Fibroblast of skin of scalp (primary cell): ENCODE measurements around the gene TMEM131L.
A peak's percentile ranks its signal among the peaks of the same experiment; 100 is the strongest.

Source experiments
- DNase-seq: peaks from one replicate; pipeline ENCODE4 v3.0.0-alpha.2; 2013

The TMEM131L gene

GRCh38 chr4:153628796-153629315 is 162.7 kb downstream of the TMEM131L start:
- DNase-seq: no peak

GRCh38 chr4:153629776-153630175 is 163.6 kb downstream of the TMEM131L start:
- no peak for DNase-seq

DNA sequence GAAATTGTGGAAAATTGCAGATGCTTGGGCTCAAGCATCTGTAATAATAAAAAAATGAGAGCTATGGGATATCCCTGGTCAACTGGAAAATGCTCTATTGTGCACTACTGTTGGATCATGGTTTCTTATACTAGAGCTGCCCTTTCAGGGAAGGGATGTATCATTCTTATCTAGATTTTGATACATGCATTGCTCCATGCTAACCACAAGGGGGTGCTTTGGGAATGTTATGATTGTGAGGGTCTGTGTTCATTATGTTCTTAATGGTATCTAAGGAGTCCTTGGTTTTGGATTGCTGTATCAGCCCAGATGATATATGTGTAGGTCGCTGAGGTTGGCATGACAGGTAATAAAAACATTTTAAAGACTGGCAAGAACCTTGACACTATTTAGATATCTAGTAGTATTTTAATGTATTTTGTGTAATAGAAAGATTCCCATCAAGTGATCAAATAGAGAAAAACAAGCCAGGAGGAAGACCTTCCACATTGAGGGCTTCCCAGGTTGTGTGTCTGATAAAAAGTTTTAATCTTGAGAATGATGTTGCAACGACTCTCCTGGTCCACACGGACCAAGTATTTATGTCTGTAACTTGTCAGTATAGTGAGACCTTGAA is 168.7 kb downstream of the TMEM131L start:
- peak; percentile 32 for DNase-seq

DNA sequence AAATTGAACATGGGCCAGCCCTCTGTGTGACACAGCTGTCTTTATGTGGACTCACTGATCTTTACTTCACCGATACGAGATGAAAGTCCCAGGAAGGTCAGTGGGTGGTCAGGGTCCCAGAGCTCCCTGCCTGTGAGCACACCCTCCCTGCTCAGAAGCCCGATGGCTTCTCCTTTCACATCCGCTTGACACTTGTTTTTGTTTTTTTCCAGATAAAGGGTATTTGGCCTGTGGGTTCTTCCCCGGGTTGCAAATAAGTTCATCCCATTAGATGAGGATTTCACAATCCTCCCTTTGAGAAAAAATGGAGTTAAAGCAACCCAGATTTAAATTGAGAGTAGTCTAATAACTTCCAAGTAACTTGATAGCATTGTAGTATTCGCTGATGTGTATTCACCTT is 169.7 kb downstream of the TMEM131L start:
- no peak for DNase-seq

GRCh38 chr4:153637201-153637600 is 171.0 kb downstream of the TMEM131L start:
- no peak for DNase-seq

GRCh38 chr4:153638011-153638410 is 171.9 kb downstream of the TMEM131L start:
- DNase-seq: no peak

DNA sequence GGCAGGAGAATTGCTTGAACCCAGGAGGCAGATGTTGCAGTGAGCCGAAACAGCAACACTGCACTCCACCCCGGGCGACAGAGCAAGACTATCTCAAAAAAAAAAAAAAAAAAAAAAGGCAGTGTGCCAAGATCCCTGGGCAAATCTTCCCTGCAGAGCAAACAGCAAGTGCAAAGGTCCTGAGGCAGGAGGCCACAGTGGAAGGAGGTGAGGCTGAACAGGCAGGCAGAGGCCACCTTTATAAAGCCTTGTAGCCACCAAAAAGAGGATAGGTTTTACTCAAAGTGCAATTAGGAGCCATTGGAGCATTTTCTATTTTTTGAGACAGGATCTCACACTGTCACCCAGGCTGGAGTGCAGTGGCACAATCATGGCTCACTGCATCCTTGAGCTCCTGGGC is 172.8 kb downstream of the TMEM131L start:
- DNase-seq: no peak

- DNase-seq: no peak
Observed at GRCh38 chr4:153639833-153640802, 174.0 kb downstream of the TMEM131L start.

GRCh38 chr4:153641532-153641931 is 175.4 kb downstream of the TMEM131L start:
- DNase-seq: no peak

GRCh38 chr4:153643406-153644383 is 177.5 kb downstream of the TMEM131L start:
- peak; percentile 61 for DNase-seq

GRCh38 chr4:153645183-153645582 is 179.0 kb downstream of the TMEM131L start:
- DNase-seq: no peak

GRCh38 chr4:153646261-153646660 is 180.1 kb downstream of the TMEM131L start:
- no peak for DNase-seq

GRCh38 chr4:153646978-153647377 is 180.8 kb downstream of the TMEM131L start:
- DNase-seq: no peak

GRCh38 chr4:153647975-153648374 is 181.8 kb downstream of the TMEM131L start:
- DNase-seq: no peak

GRCh38 chr4:153649572-153649991 is 183.4 kb downstream of the TMEM131L start:
- no peak for DNase-seq

GRCh38 chr4:153651116-153651515 is 185.0 kb downstream of the TMEM131L start:
- no peak for DNase-seq

DNA sequence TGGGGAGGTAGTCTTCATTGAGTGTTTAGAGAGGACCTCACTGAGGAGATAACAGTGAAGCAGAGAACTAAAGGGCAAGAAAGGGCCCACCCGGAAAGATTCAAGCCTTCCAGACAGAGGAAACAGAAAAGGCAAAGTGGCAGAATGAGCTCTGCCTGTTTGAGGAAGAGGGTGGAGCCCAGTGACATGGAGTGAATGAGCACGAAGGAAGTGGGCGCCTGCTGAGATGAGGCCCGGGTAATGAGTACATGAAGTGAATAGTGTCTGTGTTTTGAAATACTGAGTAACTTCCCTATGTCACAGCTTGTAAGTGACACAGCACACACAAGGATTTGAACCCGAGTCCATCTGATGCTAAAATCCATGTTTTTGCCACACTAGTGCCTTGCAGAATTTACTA is 185.4 kb downstream of the TMEM131L start:
- no peak for DNase-seq

DNA sequence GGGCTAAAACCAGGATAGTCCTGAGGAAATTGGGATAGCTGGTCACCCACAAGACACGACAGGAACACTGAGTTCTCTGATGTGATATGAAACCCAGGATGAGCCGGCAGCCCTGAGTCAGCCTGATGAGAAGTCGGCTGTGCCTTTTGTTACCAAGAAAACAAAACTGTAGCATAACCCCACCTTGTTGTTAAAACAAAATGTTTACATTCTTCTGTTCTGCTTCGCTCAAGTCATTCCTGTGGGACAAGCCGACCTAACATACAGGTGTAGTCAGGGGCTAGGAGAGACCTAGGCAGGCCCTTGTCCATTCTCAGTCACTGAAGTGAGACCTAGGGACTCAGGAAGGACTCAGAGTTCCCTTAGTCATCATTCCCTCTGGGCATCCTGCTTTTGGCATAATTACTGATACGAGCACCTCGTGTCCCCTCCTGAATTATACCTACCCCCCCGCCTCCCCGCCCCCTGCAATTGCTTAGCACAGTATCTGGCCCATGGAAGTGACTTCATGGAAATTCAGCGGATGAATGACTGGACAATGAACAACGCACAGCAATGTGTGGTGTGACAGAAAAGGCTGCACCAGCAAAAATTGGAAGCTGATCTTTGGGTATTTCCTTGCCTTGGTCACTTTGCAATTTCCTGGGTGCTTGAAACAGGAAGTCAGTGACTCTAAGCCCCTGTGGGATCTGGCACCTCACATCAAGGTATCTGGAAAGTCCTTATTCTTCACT is 186.1 kb downstream of the TMEM131L start:
- DNase-seq: no peak

- peak; percentile 19 for DNase-seq
Observed at GRCh38 chr4:153655002-153655541, 188.9 kb downstream of the TMEM131L start.

DNA sequence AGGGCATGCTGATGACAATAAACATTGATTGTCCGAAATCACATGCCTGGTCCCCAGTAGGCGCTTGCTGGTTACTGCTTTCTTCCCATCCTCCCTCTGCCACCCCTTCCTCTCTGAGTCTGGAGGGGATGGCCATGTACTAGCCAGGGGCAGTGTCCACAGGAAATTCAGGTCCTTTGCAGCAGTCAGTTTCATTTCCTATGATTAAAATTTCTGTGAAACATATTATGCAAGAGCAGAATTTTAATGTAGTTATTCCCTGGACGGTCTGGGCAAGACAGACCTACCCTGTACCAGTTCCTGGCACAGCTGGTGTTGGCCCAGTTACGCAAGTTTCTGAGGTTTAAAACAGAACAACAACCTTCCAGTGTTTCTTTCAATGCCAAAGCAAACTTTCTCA is 189.8 kb downstream of the TMEM131L start:
- DNase-seq: no peak

DNA sequence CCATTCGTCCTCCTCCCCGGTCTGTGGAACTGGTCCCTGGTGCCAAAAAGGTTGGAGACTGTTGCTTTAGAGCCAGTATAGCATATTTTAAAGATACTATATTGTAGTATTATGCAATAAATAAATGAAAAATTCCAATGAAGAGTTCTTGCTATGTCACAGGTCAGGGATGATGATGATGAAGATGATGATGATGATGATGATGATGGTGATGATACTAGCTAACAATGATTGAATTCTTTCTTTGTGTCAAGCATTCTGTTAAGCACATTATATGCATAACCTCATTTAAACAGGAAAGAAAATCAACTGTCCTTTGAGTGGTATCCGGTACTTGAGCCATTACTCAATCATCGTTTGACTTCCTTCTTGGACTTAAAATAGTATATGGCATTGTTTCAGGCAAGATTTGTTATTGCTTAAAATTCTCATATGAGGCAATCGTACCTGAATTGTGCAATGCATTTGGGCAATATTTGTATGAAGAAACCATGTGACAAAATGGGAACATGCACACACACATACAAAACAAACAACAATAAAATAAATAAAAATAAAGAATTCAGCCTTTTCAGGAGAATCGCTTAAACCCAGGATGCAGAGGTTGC is 195.2 kb downstream of the TMEM131L start:
- DNase-seq: no peak
